CD4-positive, alpha-beta T cell treated with Interferon alpha-2 for 1 hour (primary cell): ENCODE data around the gene KCNIP2.

Source experiments
- DNase-seq, 2 donors: peaks; one replicate each; pipeline ENCODE4 v3.0.0-alpha.2; 2020 to 2022

Gene KCNIP2

DNA sequence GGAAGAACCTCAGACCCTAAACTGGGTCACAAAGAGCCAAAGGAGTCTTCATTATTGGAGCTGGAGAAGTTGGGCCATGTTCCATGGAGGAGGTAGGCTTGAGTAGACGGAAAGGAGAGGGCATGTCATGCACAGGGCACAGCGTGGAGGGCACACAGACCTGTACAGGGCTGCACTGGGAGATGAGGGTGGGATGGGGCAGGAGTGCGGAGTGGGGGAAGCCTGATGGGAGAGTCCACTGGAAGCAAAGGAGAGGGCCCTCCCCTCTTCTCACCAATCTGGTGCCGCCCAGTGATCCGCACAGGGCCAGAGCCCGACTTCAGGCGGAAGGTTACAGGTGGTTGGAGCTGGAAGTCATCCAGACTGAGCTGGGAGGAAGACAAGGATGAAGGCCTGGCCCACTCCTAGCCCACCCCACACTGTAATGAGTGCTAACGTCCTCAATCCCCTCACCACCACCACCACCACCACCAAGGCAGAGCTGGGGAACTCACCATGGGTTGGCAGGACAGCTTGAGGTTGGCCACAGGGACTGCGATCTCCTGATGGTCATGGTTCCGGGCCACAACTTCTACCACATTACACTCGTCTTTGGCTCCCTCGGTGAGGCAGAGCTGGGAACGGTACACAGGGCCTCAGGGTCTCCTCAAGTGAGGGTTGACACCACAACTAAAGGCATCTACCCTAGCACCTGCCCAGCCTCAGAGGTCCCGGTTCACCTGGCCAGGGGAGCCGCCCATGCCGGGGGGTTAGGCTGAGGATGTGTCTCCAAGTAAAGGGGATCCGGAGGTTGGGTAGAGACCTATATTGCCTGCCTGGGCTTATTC lies 61.4 kb downstream of the KCNIP2 start:
- DNase-seq: no peak

DNA sequence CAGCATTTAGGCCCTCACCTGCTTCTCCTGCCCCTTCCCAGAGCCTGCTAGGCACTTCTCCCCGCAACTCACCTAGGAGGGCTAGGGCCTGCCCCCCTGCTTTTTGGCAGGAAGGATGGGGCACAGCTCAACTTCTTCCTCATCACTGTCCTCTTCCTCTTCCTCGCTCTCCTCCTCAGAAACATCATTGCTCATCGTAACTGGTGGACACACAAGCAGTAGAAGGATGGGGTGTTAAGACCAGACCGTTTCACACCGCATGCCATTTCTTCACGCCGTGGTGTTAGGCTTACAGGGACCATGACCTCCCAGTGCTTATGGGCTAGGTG lies 62.0 kb downstream of the KCNIP2 start:
- no peak for DNase-seq

DNA sequence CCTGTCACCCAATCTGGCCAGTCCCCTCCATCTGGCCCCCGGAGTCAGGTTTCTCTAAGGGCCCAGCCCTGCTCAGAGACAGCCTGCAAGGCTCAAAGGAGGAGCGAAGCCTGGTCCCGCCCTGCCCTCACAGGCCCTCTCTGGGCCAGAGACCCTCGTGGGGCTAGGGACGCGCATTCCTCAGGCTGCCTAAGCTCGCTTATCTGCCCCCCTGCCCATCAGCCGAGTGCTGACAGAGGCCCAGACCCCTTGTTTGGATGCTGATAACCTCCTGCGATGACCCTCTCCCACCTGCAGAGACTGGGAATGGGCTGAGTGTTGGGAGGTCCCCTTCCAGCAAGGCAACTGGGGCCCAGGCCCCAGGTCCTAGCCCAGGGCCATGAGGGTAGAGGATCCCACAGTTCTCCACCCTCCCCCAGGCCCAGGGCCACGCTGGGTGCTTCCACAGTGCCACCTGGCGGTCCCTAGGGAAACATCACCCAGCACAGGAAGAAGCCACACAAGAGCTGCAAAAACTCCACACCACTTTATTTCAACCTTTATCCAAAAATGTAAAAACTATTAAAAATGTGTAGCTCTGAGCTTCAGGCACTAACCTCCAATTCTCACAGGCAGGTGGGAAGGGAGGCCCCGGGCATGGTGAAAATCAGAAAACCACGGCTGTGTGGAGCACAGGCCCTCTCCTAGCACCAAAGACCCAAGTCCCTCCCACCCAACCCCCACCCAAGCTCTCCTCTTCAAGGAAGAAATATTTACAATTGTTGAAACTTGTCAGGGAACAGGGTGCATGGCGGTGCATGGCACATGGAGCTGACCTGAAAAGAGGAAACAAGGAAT lies 62.6 kb downstream of the KCNIP2 start:
- peak; percentile 70 to 79 for DNase-seq

DNA sequence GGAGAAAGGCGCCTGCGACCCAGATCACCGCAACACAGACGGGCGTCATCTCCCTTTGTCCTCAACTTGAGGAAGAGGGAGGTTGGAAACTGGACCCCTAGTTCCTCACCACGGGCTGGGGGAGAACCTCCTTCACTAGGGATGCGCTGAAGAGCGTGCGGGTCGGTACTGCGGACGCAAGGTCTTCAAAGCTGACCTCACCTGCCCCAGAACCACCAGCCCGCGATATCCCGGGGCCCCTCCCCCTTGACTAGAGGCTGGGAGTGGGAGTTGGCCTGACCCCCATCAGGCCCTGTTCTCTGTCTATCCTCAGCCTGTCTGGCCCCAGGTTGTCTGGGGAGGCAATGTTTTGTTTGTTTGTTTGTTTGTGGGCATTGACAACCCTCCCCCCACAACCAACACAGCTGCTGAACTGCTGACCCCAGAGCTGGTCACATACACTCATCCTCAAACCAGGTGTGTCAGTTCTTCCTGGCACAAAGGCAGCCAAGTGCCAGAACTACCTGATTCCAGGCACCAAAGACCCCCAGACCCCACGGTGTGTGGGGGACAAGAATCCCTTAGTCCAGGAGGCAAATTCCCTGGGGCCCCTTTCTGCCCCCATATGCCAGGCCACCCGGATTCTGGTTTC lies 63.3 kb downstream of the KCNIP2 start:
- no peak for DNase-seq

DNA sequence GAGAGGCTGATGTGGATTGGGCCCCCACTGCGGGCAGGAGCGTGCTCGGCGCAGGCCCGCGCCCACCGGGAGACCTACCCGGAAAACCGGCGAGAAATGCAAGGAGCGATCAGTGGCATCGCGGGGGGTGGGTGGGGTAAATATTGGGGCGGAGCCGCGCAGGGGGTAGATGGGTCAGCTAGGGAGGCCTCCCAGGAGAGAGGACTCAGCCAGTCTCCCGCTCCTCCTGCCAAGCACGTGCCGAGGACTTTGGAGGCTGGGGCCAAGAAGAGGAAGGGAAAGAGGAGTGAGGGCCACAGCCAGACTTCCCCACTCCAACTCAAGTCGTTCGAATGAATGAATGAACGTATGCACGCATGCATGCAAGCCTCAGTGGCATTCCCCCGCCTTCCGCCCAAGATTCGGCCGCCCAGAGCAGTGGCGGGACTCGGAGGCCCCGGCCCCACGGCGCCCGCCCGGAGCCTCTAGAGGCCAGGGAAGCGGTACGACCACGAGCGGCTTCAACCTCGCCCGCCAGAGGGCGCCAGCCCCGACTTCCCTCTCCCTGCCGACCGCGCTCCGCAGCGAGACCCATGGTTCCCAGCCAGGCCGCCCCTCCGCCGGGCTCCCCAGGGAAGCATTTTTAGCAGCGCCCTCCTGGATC lies 63.9 kb downstream of the KCNIP2 start:
- DNase-seq: peak; percentile 76 to 83

DNA sequence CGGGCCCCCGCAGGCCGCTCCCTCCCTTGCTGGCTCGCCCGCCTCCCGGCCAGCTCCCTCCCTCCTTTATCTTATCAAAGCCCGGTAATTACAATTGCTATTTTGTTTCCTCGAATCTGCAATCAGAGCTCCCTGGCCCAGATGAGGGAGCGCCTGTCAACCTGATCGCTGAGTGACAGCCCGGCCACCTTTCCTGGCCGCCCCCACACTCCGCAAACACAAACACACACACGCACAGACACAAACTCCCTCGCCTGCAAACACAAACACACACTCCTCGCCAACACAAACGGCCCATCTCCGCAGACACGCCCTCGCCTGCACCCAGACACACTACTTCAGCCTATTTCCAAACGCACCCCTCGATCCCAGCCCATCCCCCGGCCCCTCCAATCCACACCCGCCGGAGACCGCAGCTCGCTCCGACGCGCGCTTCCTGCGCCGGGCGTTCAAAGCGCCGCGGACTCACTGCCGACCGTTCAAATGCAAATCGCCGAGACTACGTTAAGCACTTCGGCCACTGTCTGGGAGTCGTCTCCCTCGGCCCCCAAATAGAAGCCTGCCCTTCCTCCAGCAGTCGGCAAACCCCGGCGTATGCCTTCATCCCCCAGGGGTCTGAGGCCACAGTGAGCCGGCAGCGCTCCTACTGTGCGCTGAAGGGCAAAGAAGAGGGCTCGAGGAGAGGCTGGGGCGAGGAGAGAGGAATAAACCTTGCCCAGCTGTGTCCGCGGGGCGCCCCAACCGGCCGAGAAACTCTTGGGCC lies 64.6 kb downstream of the KCNIP2 start:
- peak in 1 of 2 donors; percentile 23 for DNase-seq

DNA sequence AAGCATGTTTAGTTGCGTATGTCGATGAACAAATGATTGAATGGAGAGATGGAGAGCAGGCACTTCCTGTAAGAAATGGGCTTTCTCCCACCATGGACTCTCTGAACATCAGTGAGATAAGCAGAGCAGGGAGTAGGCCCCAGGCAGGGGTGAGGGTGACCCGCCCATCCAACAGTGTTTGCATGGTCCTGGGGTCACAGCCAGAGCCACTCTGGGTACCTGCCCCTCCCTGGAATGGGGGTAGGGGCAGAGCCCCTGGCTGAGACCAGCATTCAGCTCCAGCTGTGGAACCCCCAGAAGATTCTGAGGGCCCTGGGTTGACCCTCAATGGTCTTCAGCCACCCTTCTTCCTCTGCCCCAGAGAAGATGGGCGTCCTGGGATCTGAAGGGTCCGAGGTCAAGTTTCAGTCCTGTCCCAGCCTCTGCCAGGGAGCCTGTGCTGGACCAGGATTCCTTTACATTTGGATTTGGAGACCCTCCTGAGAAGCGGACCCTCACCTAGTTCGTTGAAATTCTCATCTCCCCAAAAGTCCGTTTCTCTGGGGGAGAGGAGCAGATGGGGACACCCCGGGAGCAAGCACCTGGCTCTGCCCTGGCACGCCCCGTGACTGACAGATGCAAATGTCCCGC lies 65.3 kb downstream of the KCNIP2 start:
- no peak for DNase-seq

DNA sequence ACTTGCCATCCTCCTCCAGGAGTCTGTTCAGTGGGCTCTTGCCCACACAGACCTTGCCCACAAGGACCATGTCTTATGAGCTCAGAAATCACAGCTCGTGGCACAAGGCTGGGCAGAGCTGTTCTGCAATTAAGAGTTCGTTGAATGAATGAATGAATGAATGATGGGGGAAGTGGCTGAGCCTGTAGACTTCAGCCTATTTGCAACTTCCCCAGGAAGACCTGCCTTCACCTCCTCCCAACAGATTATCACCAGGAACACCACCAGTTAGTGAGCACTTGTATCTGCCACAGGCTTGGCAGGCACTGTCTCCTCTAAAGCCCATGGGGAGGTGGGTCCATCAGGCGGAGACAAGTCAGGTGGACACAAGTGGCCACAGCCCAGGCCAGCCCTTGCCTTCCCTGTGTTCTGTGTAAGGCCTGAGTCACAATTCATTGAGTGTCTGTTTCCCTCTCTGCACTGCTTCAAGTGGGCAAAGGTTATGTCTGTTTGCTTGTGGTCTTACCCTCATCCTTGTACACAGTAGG lies 65.9 kb downstream of the KCNIP2 start:
- DNase-seq: no peak

DNA sequence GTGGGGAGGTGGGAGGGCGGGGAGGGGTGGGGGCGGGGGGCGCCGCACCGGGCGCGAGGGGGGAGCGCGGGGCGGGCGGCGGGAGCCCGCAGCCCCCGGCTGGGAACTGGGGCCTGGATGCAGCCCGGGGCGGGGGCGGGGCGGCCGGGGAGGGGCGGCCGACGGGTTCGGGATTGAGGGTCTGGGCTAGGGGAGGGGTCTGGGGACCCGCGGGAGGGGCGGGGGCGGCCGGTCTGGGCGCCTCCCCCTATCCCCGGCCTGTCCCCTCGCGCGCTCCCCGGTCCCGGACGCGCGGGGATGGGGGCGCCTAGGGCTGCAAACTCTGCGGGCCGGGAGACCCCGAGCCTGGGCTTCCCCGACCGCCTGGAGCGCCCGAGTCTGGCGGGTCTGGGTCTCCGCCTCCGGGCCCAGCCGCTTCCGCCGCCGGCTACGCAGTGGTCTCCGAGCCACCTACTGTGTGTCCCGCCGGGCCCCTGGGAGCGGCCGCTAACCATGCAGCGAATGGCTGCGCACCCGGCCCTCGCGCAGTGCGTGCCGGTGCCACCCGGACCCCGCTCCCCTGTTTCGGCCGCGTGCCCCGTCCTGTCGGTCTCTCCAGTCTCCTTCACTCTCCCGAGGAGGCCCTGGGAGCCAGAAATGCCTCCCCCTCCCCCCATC lies 67.3 kb downstream of the KCNIP2 start:
- DNase-seq: no peak
